NOMO-1 treated with DMSO at 0.1 percent for 48 hours (cell line): ENCODE results near the gene RPS6KA2.

Source experiments
- DNase-seq: peaks from one replicate; lab custom pipeline; 2025; ENCODE audit not compliant: unreplicated experiment; lab: John Stamatoyannopoulos, UW

RPS6KA2 gene

GRCh38 chr6:166434336-166434735 is 192.7 kb downstream of the RPS6KA2 start:
- no peak for DNase-seq

- no peak for DNase-seq
Measured at GRCh38 chr6:166433096-166433495, 194.0 kb downstream of the RPS6KA2 start.

GRCh38 chr6:166430269-166430668 is 196.8 kb downstream of the RPS6KA2 start:
- no peak for DNase-seq

GRCh38 chr6:166424431-166424830 is 202.6 kb downstream of the RPS6KA2 start:
- DNase-seq: no peak

GRCh38 chr6:166423781-166424180 is 203.3 kb downstream of the RPS6KA2 start:
- DNase-seq: no peak

- no peak for DNase-seq
Measured at GRCh38 chr6:166423051-166423745, 203.9 kb downstream of the RPS6KA2 start.

GRCh38 chr6:166422201-166422940 is 204.7 kb downstream of the RPS6KA2 start:
- no peak for DNase-seq

- peak; percentile 57 for DNase-seq
Measured at GRCh38 chr6:166420351-166420750, 206.7 kb downstream of the RPS6KA2 start.

GRCh38 chr6:166419717-166420116 is 207.3 kb downstream of the RPS6KA2 start:
- DNase-seq: no peak

- no peak for DNase-seq
Measured at GRCh38 chr6:166419286-166419685, 207.8 kb downstream of the RPS6KA2 start.

- DNase-seq: no peak
Measured at GRCh38 chr6:166418691-166419143, 208.3 kb downstream of the RPS6KA2 start.

GRCh38 chr6:166417285-166417691 is 209.8 kb downstream of the RPS6KA2 start:
- no peak for DNase-seq

GRCh38 chr6:166415833-166416347 is 211.2 kb downstream of the RPS6KA2 start:
- DNase-seq: no peak

- no peak for DNase-seq
Measured at GRCh38 chr6:166415306-166415705, 211.7 kb downstream of the RPS6KA2 start.

- no peak for DNase-seq
Measured at GRCh38 chr6:166413491-166413951, 213.5 kb downstream of the RPS6KA2 start.

GRCh38 chr6:166412911-166413384 is 214.1 kb downstream of the RPS6KA2 start:
- DNase-seq: no peak

GRCh38 chr6:166412156-166412910 is 214.7 kb downstream of the RPS6KA2 start:
- DNase-seq: no peak

- no peak for DNase-seq
Measured at GRCh38 chr6:166411721-166412151, 215.3 kb downstream of the RPS6KA2 start.

GRCh38 chr6:166411271-166411670 is 215.8 kb downstream of the RPS6KA2 start:
- DNase-seq: no peak

- peak; percentile 9 for DNase-seq
Measured at GRCh38 chr6:166410426-166410935, 216.6 kb downstream of the RPS6KA2 start.
